Neutrophil (primary cell): Measurements from ENCODE around the gene RELA.

Experiments used
- H3K27ac ChIP-seq: fragments of 200-600 bp; sonication (generic); 2 replicates; pipeline ENCODE4 v1.5.1; 2016; ENCODE audit warnings: mild to moderate bottlenecking, moderate library complexity
- H3K27me3 ChIP-seq: fragments of 200-600 bp; sonication (generic); 2 replicates; pipeline ENCODE4 v1.6.0; 2016; ENCODE audit warnings: mild to moderate bottlenecking
- H3K36me3 ChIP-seq: fragments of 200-600 bp; sonication (generic); 2 replicates; pipeline ENCODE4 v1.5.1; 2017
- H3K4me1 ChIP-seq, 2 experiments: fragments of 200-600 bp in 1 of 2; sonication (generic) in 1 of 2; 1 replicate in 1 of 2; 2 replicates in 1 of 2; pipeline versions ENCODE4 v1.5.1 to v1.6.1; 2013 to 2016; ENCODE audit warnings: low read depth in 1 of 2, low read length in 1 of 2, mild to moderate bottlenecking in 1 of 2, moderate library complexity in 1 of 2; ENCODE audit not compliant: control insufficient read depth in 1 of 2, insufficient read depth in 1 of 2
- H3K4me3 ChIP-seq, 2 experiments: fragments of 200-600 bp in 1 of 2; sonication (generic) in 1 of 2; 1 replicate in 1 of 2; 2 replicates in 1 of 2; pipeline ENCODE4 v1.5.1; 2013 to 2016; ENCODE audit warnings: low read depth in 1 of 2, low read length in 1 of 2, mild to moderate bottlenecking in 1 of 2, moderate library complexity in 1 of 2
- H3K9me3 ChIP-seq: fragments of 200-600 bp; sonication (generic); 2 replicates; pipeline ENCODE4 v1.5.1; 2016
- CTCF ChIP-seq: fragments of 200-600 bp; sonication (generic); IDR thresholded peaks from 2 replicates; pipeline ENCODE4 v1.5.1; 2016; ENCODE audit warnings: antibody characterized with exemption

Gene RELA

GRCh38 chr11:65617136-65617850 lies 45.4 kb downstream of the RELA start:
- Histone ChIP-seq H3K4me1 (peaks cover 27 to 34% of the 10 kb centered on the region in 2 experiments), H3K36me3 (peaks cover 62% of the 10 kb centered on the region), H3K27me3 (no peaks in the 10 kb centered on the region), H3K4me3 (peak overlapping the region in 1 of 2 experiments; percentile 96), H3K27ac (peak overlapping the region; percentile 98), H3K9me3 (no peaks in the 10 kb centered on the region)
- no peak for TF ChIP-seq CTCF

GRCh38 chr11:65616575-65617001 lies 46.1 kb downstream of the RELA start:
- no peaks in the 10 kb centered on the region for H3K9me3 ChIP-seq
- no peaks in the 10 kb centered on the region for H3K27me3 ChIP-seq
- H3K4me1 ChIP-seq = peaks cover 34 to 41% of the 10 kb centered on the region in 2 experiments
- TF ChIP-seq CTCF = no peak
- H3K27ac ChIP-seq = peak overlapping the region; percentile 98
- peaks cover 58% of the 10 kb centered on the region for H3K36me3 ChIP-seq
- peak overlapping the region; percentile 88 to 96 for H3K4me3 ChIP-seq

- Histone ChIP-seq H3K9me3 (no peaks in the 10 kb centered on the region), H3K36me3 (peaks cover 53% of the 10 kb centered on the region), H3K4me1 (peaks cover 39 to 46% of the 10 kb centered on the region in 2 experiments), H3K27ac (peak overlapping the region; percentile 98), H3K4me3 (peak overlapping the region; percentile 88 to 96), H3K27me3 (no peaks in the 10 kb centered on the region)
- no peak for TF ChIP-seq CTCF
These were observed 46.7 kb downstream of the RELA start for GRCh38 chr11:65615950-65616574.

GRCh38 chr11:65615229-65615949 lies 47.3 kb downstream of the RELA start, which contains the start of gene PCNX3:
TSS of gene PCNX3 (plus strand) at chr11:65615776. CDS start at chr11:65616312, 536 bp downstream.
- H3K27ac ChIP-seq = peak within 1 kb of the TSS; percentile 98
- peaks cover 50% of the 10 kb centered on the region for H3K36me3 ChIP-seq
- TF ChIP-seq CTCF = peak; percentile 17
- peak within 1 kb of the TSS; percentile 88 to 96 for H3K4me3 ChIP-seq
- H3K27me3 ChIP-seq = no peaks in the 10 kb centered on the region
- H3K9me3 ChIP-seq = no peaks in the 10 kb centered on the region
- H3K4me1 ChIP-seq = peaks cover 46 to 53% of the 10 kb centered on the region in 2 experiments

GRCh38 chr11:65613091-65613928 lies 49.4 kb downstream of the RELA start:
- Histone ChIP-seq H3K36me3 (peaks cover 50% of the 10 kb centered on the region), H3K27ac (peak overlapping the region; percentile 98), H3K9me3 (no peaks in the 10 kb centered on the region), H3K27me3 (no peaks in the 10 kb centered on the region), H3K4me1 (peaks cover 63 to 74% of the 10 kb centered on the region in 2 experiments), H3K4me3 (peak overlapping the region; percentile 88 to 96)
- TF ChIP-seq CTCF = no peak
